Keratinocyte (primary cell): ENCODE results near the gene EGFL7.
A peak's percentile ranks its signal among the peaks of the same experiment; 100 is the strongest.

ENCODE experiments used
- CTCF ChIP-seq, 3 experiments: IDR thresholded peaks in 1 of 3; conservative IDR thresholded peaks in 1 of 3; optimal IDR thresholded peaks in 1 of 3; 2 replicates in 2 of 3; 3 replicates in 1 of 3; pipeline versions ENCODE3 to v1.5.1; 2011; ENCODE audit warnings: low read length in 3 of 3, mild to moderate bottlenecking in 3 of 3, moderate library complexity in 2 of 3, control low read depth in 1 of 3, inconsistent platforms in 1 of 3; ENCODE audit not compliant: insufficient read depth in 2 of 3; ENCODE audit errors: extremely low read depth in 1 of 3
- EZH2 ChIP-seq: IDR thresholded peaks from one replicate; pipeline ENCODE4 v1.6.1; 2012; ENCODE audit warnings: inconsistent platforms, mild to moderate bottlenecking, low read length, moderate library complexity

GRCh38 chr9:136625101-136626065, 37.3 kb upstream of the EGFL7 start:
- no peak for TF ChIP-seq EZH2
- peak in 2 of 3 experiments; percentile 24 to 53 for TF ChIP-seq CTCF (optimal IDR thresholded peaks at IDR 0.05 in 1 of 3, IDR thresholded peaks at IDR 0.05 in 1 of 3, conservative IDR thresholded peaks at IDR 0.05 in 1 of 3; ENCODE audit: extremely low read depth in 1 of 3, insufficient read depth in 2 of 3, low read length in 3 of 3)
